Activated T-helper 1 cell treated with anti-CD3 and anti-CD28 coated beads, Interleukin-12 subunit alpha, Interleukin-12 subunit beta, Interleukin-2, Interleukin-4 antibody, amounts not matched to agents 30 ng/mL and 10 ng/mL and 1 ng/mL, durations not matched to agents 14 hours and 24 hours and 36 hours (primary cell): ENCODE results near the gene HPCAL4. TPM values are rescaled to one million over a fixed set of nuclear protein-coding genes. Genes with fewer than 3 reads are reported as not detected.

Source experiments
- DNase-seq: peaks from one replicate; pipeline ENCODE4 v3.0.0; 2021; ENCODE audit warnings: low spot score
- H3K27ac Mint-ChIP-seq: one replicate; pipeline ENCODE4 v1.8.0; 2021; ENCODE audit warnings: mild to moderate bottlenecking, mixed read lengths
- H3K27me3 Mint-ChIP-seq: one replicate; pipeline ENCODE4 v1.8.0; 2022; ENCODE audit warnings: mild to moderate bottlenecking, moderate library complexity, mixed read lengths; ENCODE audit not compliant: insufficient read depth
- H3K36me3 Mint-ChIP-seq: one replicate; pipeline ENCODE4 v1.8.0; 2021; ENCODE audit warnings: low read depth, mixed read lengths
- H3K4me1 Mint-ChIP-seq: one replicate; pipeline ENCODE4 v1.8.0; 2021; ENCODE audit warnings: low read depth, mixed read lengths
- H3K4me3 Mint-ChIP-seq: one replicate; pipeline ENCODE4 v1.8.0; 2021; ENCODE audit warnings: mild to moderate bottlenecking, moderate library complexity, mixed read lengths
- H3K9me3 Mint-ChIP-seq: one replicate; pipeline ENCODE4 v1.8.0; 2021; ENCODE audit warnings: mixed read lengths
- intact Hi-C: fragments of 100-400 bp; cut with micrococcal nuclease; formaldehyde crosslinking; loops from one replicate; pipeline ENCODE4 v1.15.1; 2024
- total RNA-seq: library from RNA; stranded (reverse); gene quantifications from 2 replicates; pipeline ENCODE4 v1.2.3, GENCODE V29; 2022

Gene HPCAL4
- total RNA-seq, 1 donor from 2014 or later, result 0.75 TPM

GRCh38 chr1:39721664-39722063 is 30.4 kb upstream of the HPCAL4 start:
- intact Hi-C loops, result loop anchor here (2.0 to 10.0 kb wide), 2 partner anchors 63 to 317 kb away; no protein-coding TSS in a partner anchor
- no peaks in the 10 kb centered on the region for H3K36me3 Mint-ChIP-seq
- H3K4me3 Mint-ChIP-seq, result no peak overlapping the region
- H3K4me1 Mint-ChIP-seq, result peaks cover 1% of the 10 kb centered on the region
- peaks cover 57% of the 10 kb centered on the region for H3K27me3 Mint-ChIP-seq
- no peak overlapping the region for H3K27ac Mint-ChIP-seq
- DNase-seq, result no peak
- no peaks in the 10 kb centered on the region for H3K9me3 Mint-ChIP-seq

DNA sequence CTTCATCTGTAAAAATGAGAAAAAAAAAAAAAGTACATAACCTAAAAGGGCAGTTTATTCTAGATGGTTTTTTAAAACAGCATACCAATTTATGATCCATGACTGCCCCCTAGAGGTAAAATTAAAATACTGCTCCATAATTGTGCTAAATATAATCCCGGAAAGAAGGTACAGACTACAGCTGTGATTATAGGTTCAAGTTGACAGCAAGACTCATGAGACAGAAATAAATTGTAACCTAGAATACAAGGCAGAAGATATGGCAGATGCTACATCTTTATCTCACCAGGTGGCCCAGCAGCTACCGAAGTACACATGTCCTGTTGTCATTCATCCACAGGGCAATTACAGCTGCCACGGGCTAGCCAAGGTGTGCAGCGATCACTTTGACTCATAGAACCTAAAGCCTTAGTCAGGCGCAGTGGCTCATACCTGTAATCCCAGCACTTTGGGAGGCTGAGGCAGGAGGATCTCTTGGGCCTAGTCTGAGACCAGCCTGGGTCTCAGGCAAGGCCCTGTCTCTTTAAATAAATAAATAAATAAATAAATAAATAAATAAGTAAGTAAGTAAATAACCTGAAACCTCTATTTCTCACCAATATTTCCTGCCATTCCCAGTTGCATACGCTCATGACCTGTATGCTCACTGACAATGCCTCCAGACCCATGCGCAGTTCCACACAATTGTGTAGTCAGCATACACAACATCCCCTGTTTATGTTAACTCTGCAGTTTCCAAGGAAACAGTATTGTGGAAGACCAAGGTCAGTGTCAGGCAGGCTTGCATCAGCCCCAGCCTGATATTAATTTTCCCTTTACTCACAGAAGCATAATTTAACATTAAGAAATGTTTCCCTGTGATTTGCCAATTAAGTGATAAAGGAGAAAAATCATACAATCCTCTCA is 29.1 kb upstream of the HPCAL4 start:
- Mint-ChIP-seq H3K4me1 (no peaks in the 10 kb centered on the region), H3K36me3 (no peaks in the 10 kb centered on the region), H3K27me3 (peaks cover 55% of the 10 kb centered on the region), H3K9me3 (no peaks in the 10 kb centered on the region), H3K4me3 (no peak overlapping the region), H3K27ac (no peak overlapping the region)
- intact Hi-C loops, result loop anchor here (1.0 to 10.0 kb wide), 5 partner anchors 48 to 316 kb away; partner anchors contain the start of gene NT5C1A
- DNase-seq, result no peak

DNA sequence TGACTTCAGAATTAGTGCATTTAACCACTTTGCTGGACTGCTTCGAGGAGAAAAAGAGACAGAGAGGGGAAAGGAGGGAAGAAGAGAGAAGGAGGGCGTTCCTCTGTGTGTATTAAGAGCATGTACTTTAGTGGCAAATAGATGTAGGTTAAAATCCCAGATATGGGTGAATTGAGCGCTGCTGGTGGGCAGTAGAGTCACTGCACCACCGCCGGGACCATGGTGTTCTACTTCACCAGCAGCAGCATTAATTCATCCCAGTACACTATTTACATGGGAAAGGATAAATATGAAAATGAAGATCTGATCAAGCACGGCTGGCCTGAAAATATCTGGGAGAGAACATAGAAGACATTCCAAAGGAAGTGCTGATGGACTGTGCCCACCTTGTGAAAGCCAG is 26.6 kb upstream of the HPCAL4 start:
- Mint-ChIP-seq H3K4me3 (no peak overlapping the region), H3K9me3 (no peaks in the 10 kb centered on the region), H3K27me3 (peaks cover 52% of the 10 kb centered on the region), H3K27ac (no peak overlapping the region), H3K4me1 (no peaks in the 10 kb centered on the region), H3K36me3 (no peaks in the 10 kb centered on the region)
- intact Hi-C loops, result loop anchor here (10.0 kb wide), 1 partner anchor 613 kb away; no protein-coding TSS in a partner anchor
- no peak for DNase-seq

GRCh38 chr1:39713557-39713956 is 22.3 kb upstream of the HPCAL4 start:
- Mint-ChIP-seq H3K36me3 (no peaks in the 10 kb centered on the region), H3K4me3 (no peak overlapping the region), H3K9me3 (no peaks in the 10 kb centered on the region), H3K4me1 (no peaks in the 10 kb centered on the region), H3K27ac (no peak overlapping the region), H3K27me3 (peaks cover 39% of the 10 kb centered on the region)
- no peak for DNase-seq
- intact Hi-C loops, result loop anchor here (10.0 kb wide), 1 partner anchor 609 kb away; no protein-coding TSS in a partner anchor

DNA sequence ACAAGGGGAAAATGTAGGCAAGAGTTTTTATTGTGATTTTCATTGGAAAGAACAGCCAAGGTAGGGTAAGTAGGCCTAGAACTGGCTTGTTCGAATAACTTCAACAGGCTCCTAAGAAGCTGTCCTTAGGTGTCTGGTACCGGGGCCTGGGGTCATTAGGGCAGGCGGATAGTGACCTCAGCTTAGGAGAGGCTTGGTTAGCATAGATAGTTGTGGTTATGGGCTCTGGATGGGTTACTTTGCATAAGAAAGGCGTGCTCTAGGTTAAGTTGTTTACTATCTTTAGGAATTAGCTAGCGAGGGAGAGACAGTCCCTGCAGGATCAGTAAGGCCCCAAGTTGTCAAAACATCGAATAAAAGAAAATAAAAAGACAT is 20.7 kb upstream of the HPCAL4 start:
- no peak overlapping the region for H3K4me3 Mint-ChIP-seq
- DNase-seq, result no peak
- peaks cover 25% of the 10 kb centered on the region for H3K27me3 Mint-ChIP-seq
- H3K27ac Mint-ChIP-seq, result no peak overlapping the region
- no peaks in the 10 kb centered on the region for H3K4me1 Mint-ChIP-seq
- no peaks in the 10 kb centered on the region for H3K36me3 Mint-ChIP-seq
- intact Hi-C loops, result loop anchor here (10.0 kb wide), 1 partner anchor 607 kb away; no protein-coding TSS in a partner anchor
- H3K9me3 Mint-ChIP-seq, result no peaks in the 10 kb centered on the region

DNA sequence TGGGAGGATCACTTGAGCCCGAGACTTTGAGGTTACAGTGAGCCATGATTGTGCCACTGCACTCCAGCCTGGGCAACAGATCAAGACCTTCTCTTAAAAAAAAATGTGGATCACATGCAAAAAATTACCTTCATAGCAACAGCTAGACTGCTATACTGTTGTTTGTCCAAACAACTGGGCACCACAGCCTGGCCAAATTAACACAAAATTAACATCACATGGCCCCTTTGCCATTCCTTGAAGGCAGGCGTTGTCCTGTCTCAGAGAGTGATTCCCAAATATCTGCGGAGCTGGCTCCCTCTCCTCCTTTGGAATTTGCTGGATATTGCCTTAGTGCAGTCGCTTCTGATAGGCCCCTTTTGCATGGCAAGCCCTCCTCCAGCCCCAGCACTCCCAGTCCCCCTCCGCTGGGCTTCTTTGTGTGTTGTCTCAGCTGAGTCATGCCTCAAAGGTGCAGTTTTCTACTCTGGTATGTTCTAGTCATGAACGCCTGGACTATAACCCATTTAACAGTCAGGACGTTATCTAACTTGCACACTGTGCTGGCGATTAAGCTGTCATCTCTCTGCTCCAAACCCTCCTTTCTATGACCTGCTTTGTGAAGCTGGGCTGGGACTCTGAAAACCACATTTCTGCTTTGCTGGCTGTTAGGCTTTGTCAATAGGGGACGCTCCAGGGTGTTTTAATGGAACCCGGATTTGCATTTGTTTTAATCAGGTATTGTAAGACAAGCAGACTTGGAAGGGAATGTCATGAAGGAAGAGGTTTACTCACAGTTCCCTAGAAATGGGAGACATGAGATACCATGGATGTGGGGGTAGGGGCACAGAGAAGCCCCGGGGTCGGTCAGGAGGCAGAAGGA is 20.1 kb upstream of the HPCAL4 start:
- Mint-ChIP-seq H3K36me3 (no peaks in the 10 kb centered on the region), H3K27me3 (peaks cover 19% of the 10 kb centered on the region), H3K4me3 (no peak overlapping the region), H3K27ac (no peak overlapping the region), H3K9me3 (no peaks in the 10 kb centered on the region), H3K4me1 (no peaks in the 10 kb centered on the region)
- no peak for DNase-seq
- intact Hi-C loops, result loop anchor here (10.0 kb wide), 1 partner anchor 607 kb away; no protein-coding TSS in a partner anchor

DNA sequence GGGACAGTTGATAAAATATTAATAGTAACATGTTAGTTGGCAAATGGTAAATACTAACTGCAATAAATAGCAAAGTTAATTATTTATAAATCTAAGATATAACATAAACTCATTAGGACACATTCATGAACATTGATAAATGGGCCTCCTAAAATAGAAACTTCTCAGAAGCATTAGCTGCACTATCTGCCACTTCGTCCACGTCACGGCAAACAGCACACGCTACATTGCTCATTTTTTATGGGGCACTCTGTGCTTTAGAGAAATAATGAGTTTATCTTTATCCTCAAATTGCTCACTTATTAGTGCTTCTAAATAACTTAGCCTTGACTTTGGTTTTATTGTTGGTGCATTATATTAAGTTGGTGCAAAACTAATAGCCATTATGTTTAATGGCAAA is 16.3 kb upstream of the HPCAL4 start:
- H3K27ac Mint-ChIP-seq, result no peak overlapping the region
- peaks cover 10% of the 10 kb centered on the region for H3K27me3 Mint-ChIP-seq
- no peaks in the 10 kb centered on the region for H3K9me3 Mint-ChIP-seq
- intact Hi-C loops, result no loop called here
- H3K36me3 Mint-ChIP-seq, result no peaks in the 10 kb centered on the region
- no peak for DNase-seq
- no peaks in the 10 kb centered on the region for H3K4me1 Mint-ChIP-seq
- H3K4me3 Mint-ChIP-seq, result no peak overlapping the region

GRCh38 chr1:39704757-39705156 is 13.5 kb upstream of the HPCAL4 start:
- DNase-seq, result no peak
- Mint-ChIP-seq H3K4me1 (no peaks in the 10 kb centered on the region), H3K27me3 (peaks cover 11% of the 10 kb centered on the region), H3K9me3 (no peaks in the 10 kb centered on the region), H3K36me3 (no peaks in the 10 kb centered on the region), H3K4me3 (no peak overlapping the region), H3K27ac (no peak overlapping the region)
- intact Hi-C loops, result no loop called here

- Mint-ChIP-seq H3K9me3 (no peaks in the 10 kb centered on the region), H3K4me3 (no peak overlapping the region), H3K36me3 (no peaks in the 10 kb centered on the region), H3K27ac (no peak overlapping the region), H3K27me3 (peaks cover 15% of the 10 kb centered on the region), H3K4me1 (no peaks in the 10 kb centered on the region)
- DNase-seq, result no peak
- intact Hi-C loops, result no loop called here
Measured at GRCh38 chr1:39701049-39701439, 9.8 kb upstream of the HPCAL4 start.

DNA sequence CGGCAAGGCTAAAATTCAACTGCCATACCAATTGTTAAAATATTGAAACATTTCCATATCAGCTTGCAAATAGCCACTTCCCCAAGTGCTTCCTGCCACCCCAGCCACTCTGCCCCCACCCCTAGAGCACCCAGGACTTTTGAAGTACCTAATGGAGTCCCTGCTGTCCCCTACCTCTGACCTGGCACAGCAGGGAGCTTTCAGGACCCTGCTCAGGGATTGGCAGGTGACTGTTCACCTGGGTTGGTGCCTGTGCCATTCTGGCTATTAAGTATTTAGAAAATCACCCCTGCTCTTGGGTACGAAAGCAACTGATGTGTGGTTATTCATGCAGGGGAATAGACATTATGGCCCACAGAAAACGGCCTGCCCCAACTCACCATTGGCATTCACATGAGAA is 9.1 kb upstream of the HPCAL4 start:
- Mint-ChIP-seq H3K4me3 (no peak overlapping the region), H3K27me3 (peaks cover 19% of the 10 kb centered on the region)

DNA sequence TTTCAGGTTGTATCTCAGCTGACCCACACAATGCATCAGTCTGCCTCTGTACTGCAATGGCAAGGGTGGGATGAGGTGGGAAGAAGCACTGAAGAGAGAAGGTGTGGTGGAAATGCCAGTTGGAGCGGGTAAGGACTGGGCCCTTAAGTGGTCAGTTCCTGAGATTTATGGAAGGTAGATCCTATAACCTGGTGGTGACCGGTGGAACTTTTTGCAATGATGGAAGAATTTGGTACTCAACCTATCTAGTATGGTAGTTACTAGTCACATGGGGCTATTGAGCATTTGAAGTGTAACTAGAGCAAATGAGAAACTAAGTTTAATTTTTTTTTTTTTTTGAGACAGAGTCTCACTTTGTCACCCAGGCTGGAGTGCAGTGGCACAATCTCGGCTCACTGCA is 8.2 kb upstream of the HPCAL4 start:
- Mint-ChIP-seq H3K4me1 (peaks cover 13% of the 10 kb centered on the region), H3K27ac (no peak overlapping the region), H3K27me3 (peaks cover 18% of the 10 kb centered on the region), H3K36me3 (no peaks in the 10 kb centered on the region), H3K9me3 (no peaks in the 10 kb centered on the region), H3K4me3 (no peak overlapping the region)
- no peak for DNase-seq
- intact Hi-C loops, result no loop called here

More for the DNA sequence above, 9.1 kb upstream of the HPCAL4 start:
- no peaks in the 10 kb centered on the region for H3K9me3 Mint-ChIP-seq
- intact Hi-C loops, result no loop called here
- no peak for DNase-seq
- no peaks in the 10 kb centered on the region for H3K36me3 Mint-ChIP-seq
- H3K4me1 Mint-ChIP-seq, result peaks cover 3% of the 10 kb centered on the region
- no peak overlapping the region for H3K27ac Mint-ChIP-seq

- Mint-ChIP-seq H3K27me3 (peaks cover 18% of the 10 kb centered on the region), H3K36me3 (no peaks in the 10 kb centered on the region), H3K9me3 (no peaks in the 10 kb centered on the region), H3K27ac (no peak overlapping the region), H3K4me1 (peaks cover 18% of the 10 kb centered on the region), H3K4me3 (no peak overlapping the region)
- intact Hi-C loops, result no loop called here
- no peak for DNase-seq
Measured at GRCh38 chr1:39698568-39698967, 7.3 kb upstream of the HPCAL4 start.

DNA sequence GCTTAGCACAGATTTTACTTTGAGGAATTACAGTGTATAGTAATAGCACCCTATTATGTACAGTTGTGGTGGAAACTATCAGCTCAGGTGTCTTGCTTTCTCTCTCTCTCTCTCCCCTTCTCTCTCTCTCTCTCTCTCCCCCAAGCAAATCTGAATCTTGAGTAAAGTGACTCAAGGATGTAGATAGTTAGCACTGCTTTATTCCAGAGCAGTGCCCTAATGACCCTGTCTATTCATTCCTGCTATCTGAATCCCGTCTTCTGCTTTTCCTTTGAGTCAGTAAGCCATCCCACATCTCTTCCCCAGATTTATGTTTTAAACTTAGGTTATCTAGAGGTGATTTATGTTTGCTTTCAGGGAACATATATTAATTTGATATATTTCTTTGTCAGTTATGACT is 5.2 kb upstream of the HPCAL4 start:
- Mint-ChIP-seq H3K9me3 (no peaks in the 10 kb centered on the region), H3K27ac (no peak overlapping the region), H3K4me3 (no peak overlapping the region), H3K27me3 (peaks cover 23% of the 10 kb centered on the region), H3K4me1 (peaks cover 18% of the 10 kb centered on the region), H3K36me3 (no peaks in the 10 kb centered on the region)
- intact Hi-C loops, result no loop called here
- DNase-seq, result no peak
